GM06990 (cell line): Measurements from ENCODE around the gene CLDN20.

Experiments used
- DNase-seq: peaks from one replicate; pipeline ENCODE4 v3.0.0-alpha.2; 2011; ENCODE audit not compliant: insufficient read length; ENCODE audit errors: extremely low read depth
- H3K27me3 ChIP-seq: replicated peaks from 2 replicates; pipeline ENCODE4 v1.6.0; 2011; ENCODE audit warnings: low read length; ENCODE audit not compliant: control insufficient read depth, insufficient read depth
- H3K36me3 ChIP-seq: 2 replicates; pipeline ENCODE4 v1.5.1; 2011; ENCODE audit warnings: low read length; ENCODE audit not compliant: control insufficient read depth, insufficient read depth
- H3K4me3 ChIP-seq: replicated peaks from 2 replicates; pipeline ENCODE4 v1.5.1; 2011; ENCODE audit warnings: low read depth, mild to moderate bottlenecking, control low read depth, low read length
- CTCF ChIP-seq: IDR thresholded peaks from 2 replicates; pipeline ENCODE4 v1.5.1; 2011; ENCODE audit warnings: low read length, control low read depth, mild to moderate bottlenecking, inconsistent platforms; ENCODE audit not compliant: insufficient read depth, poor library complexity, severe bottlenecking

The CLDN20 gene

GRCh38 chr6:155246825-155247224 lies 17.0 kb upstream of the CLDN20 start:
- TF ChIP-seq CTCF = no peak
- no peak for DNase-seq
- Histone ChIP-seq H3K36me3 (peaks cover 28% of the 10 kb centered on the region), H3K4me3 (no peak overlapping the region), H3K27me3 (no peaks in the 10 kb centered on the region)

GRCh38 chr6:155247618-155248007 lies 16.2 kb upstream of the CLDN20 start:
- H3K36me3 ChIP-seq = peaks cover 34% of the 10 kb centered on the region
- H3K4me3 ChIP-seq = no peak overlapping the region
- no peaks in the 10 kb centered on the region for H3K27me3 ChIP-seq
- TF ChIP-seq CTCF = no peak
- no peak for DNase-seq

- Histone ChIP-seq H3K4me3 (no peak overlapping the region), H3K36me3 (peaks cover 36% of the 10 kb centered on the region), H3K27me3 (no peaks in the 10 kb centered on the region)
- peak; percentile 74 for TF ChIP-seq CTCF
- no peak for DNase-seq
Measured at GRCh38 chr6:155248008-155249001, 15.5 kb upstream of the CLDN20 start.

GRCh38 chr6:155250701-155251381 lies 13.0 kb upstream of the CLDN20 start:
- Histone ChIP-seq H3K4me3 (no peak overlapping the region), H3K36me3 (peaks cover 38% of the 10 kb centered on the region), H3K27me3 (no peaks in the 10 kb centered on the region)
- no peak for DNase-seq
- no peak for TF ChIP-seq CTCF

- H3K4me3 ChIP-seq = no peak overlapping the region
- peaks cover 38% of the 10 kb centered on the region for H3K36me3 ChIP-seq
- H3K27me3 ChIP-seq = no peaks in the 10 kb centered on the region
- no peak for TF ChIP-seq CTCF
- DNase-seq = no peak
Measured at GRCh38 chr6:155252581-155252980, 11.2 kb upstream of the CLDN20 start.
